ENCODE results near the gene AGPAT3. TPM values are rescaled to one million over a fixed set of nuclear protein-coding genes. Genes with fewer than 3 reads are reported as not detected.

The AGPAT3 gene
- total RNA-seq, 1 donor from 2014 or later: 7.8 TPM

GRCh38 chr21:43944078-43944633 is 79.1 kb downstream of the AGPAT3 start:
- H3K4me3 Mint-ChIP-seq: peak overlapping the region; percentile 5
- Histone ChIP-seq H3K36me3 (no peaks in the 10 kb centered on the region), H3K79me2 (ENCODE audit: low read depth) (no peaks in the 10 kb centered on the region), H4K20me1 (ENCODE audit: low read depth) (no peaks in the 10 kb centered on the region), H2AFZ (replicated peaks) (no peak overlapping the region), H3K4me1 (peaks cover 14% of the 10 kb centered on the region), H3K27me3 (no peaks in the 10 kb centered on the region), H3K4me3 (no peak overlapping the region), H3K27ac (no peak overlapping the region), H3K9ac (no peak overlapping the region), H3K9me3 (ENCODE audit: low read depth) (no peaks in the 10 kb centered on the region), H3K4me2 (no peak overlapping the region), H3F3A (ENCODE audit: low read depth) (peaks cover 5% of the 10 kb centered on the region)
- no peaks in the 10 kb centered on the region for H3K27me3 Mint-ChIP-seq (ENCODE audit: insufficient read depth, low read depth)
- peaks cover 4% of the 10 kb centered on the region for H3K9me3 Mint-ChIP-seq
- TF ChIP-seq EZH2 (IDR thresholded peaks at IDR 0.05) (no peak), CTCF (IDR thresholded peaks at IDR 0.05) (no peak), EZH2phosphoT487 (IDR thresholded peaks at IDR 0.05) (no peak)
- peak overlapping the region; percentile 47 for H3K27ac Mint-ChIP-seq
- peaks cover 22% of the 10 kb centered on the region for H3K4me1 Mint-ChIP-seq
- peak; percentile 34 for DNase-seq (ENCODE audit: low spot score)
- peaks cover 5% of the 10 kb centered on the region for H3K36me3 Mint-ChIP-seq

DNA sequence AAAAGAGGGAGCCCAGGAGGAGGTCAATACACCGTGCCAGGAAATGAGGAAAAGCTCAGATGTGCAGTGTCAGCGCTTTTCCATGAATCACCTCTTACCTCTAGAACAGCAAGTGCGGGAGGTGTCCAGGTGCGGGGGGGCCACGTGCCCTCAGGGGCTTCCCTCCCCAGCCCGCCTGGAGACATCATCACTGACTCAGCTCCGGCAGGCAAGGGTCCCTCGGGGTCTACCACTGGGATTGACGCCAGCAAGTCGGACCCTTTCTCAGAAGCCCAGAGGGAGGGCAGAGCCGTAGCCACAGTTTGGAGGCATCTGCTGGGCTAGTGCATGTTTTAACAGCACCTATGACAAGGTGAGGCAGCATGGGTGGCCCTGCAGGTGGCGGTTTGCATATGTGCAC is 79.7 kb downstream of the AGPAT3 start:
- Histone ChIP-seq H3F3A (ENCODE audit: low read depth) (peaks cover 2% of the 10 kb centered on the region), H3K4me1 (peaks cover 10% of the 10 kb centered on the region), H3K9ac (no peak overlapping the region), H3K27me3 (no peaks in the 10 kb centered on the region), H3K27ac (no peak overlapping the region), H3K4me2 (no peak overlapping the region), H3K9me3 (ENCODE audit: low read depth) (no peaks in the 10 kb centered on the region), H3K4me3 (no peak overlapping the region), H4K20me1 (ENCODE audit: low read depth) (no peaks in the 10 kb centered on the region), H3K36me3 (no peaks in the 10 kb centered on the region), H3K79me2 (ENCODE audit: low read depth) (no peaks in the 10 kb centered on the region), H2AFZ (replicated peaks) (no peak overlapping the region)
- peaks cover 8% of the 10 kb centered on the region for H3K9me3 Mint-ChIP-seq
- no peak for DNase-seq (ENCODE audit: low spot score)
- H3K4me3 Mint-ChIP-seq: no peak overlapping the region
- no peak overlapping the region for H3K27ac Mint-ChIP-seq
- H3K27me3 Mint-ChIP-seq (ENCODE audit: insufficient read depth, low read depth): no peaks in the 10 kb centered on the region
- no peak for TF ChIP-seq EZH2 (IDR thresholded peaks at IDR 0.05)
- no peak for TF ChIP-seq CTCF (IDR thresholded peaks at IDR 0.05)
- no peak for TF ChIP-seq EZH2phosphoT487 (IDR thresholded peaks at IDR 0.05)
- H3K36me3 Mint-ChIP-seq: peaks cover 9% of the 10 kb centered on the region
- peaks cover 19% of the 10 kb centered on the region for H3K4me1 Mint-ChIP-seq

- no peak overlapping the region for H3K27ac Mint-ChIP-seq
- peaks cover 9% of the 10 kb centered on the region for H3K36me3 Mint-ChIP-seq
- H3K4me3 Mint-ChIP-seq: no peak overlapping the region
- peaks cover 8% of the 10 kb centered on the region for H3K9me3 Mint-ChIP-seq
- peaks cover 2% of the 10 kb centered on the region for H3K27me3 Mint-ChIP-seq (ENCODE audit: insufficient read depth, low read depth)
- Histone ChIP-seq H3K79me2 (ENCODE audit: low read depth) (no peaks in the 10 kb centered on the region), H3K9ac (no peak overlapping the region), H4K20me1 (ENCODE audit: low read depth) (no peaks in the 10 kb centered on the region), H3K4me2 (no peak overlapping the region), H3K27me3 (no peaks in the 10 kb centered on the region), H3K27ac (no peak overlapping the region), H3K9me3 (ENCODE audit: low read depth) (no peaks in the 10 kb centered on the region), H3F3A (ENCODE audit: low read depth) (no peaks in the 10 kb centered on the region), H3K36me3 (no peaks in the 10 kb centered on the region), H2AFZ (replicated peaks) (no peak overlapping the region), H3K4me1 (peaks cover 8% of the 10 kb centered on the region), H3K4me3 (no peak overlapping the region)
- TF ChIP-seq EZH2 (IDR thresholded peaks at IDR 0.05) (no peak), EZH2phosphoT487 (IDR thresholded peaks at IDR 0.05) (no peak), CTCF (IDR thresholded peaks at IDR 0.05) (no peak)
- DNase-seq (ENCODE audit: low spot score): no peak
- peaks cover 14% of the 10 kb centered on the region for H3K4me1 Mint-ChIP-seq
Measured at GRCh38 chr21:43948740-43949498, 83.9 kb downstream of the AGPAT3 start.
